HepG2 (cell line): ENCODE data around the gene SPNS3.

Experiments used
- ETV6 ChIP-seq: sonication (generic); formaldehyde crosslinking; conservative IDR thresholded peaks from 2 replicates; pipeline ENCODE4 v1.4.0; 2020; ENCODE audit warnings: missing genetic modification reagents
- MAFG ChIP-seq: sonication (generic); formaldehyde crosslinking; IDR thresholded peaks from 2 replicates; pipeline ENCODE4 v1.5.1; 2020; ENCODE audit warnings: mild to moderate bottlenecking, missing genetic modification reagents
- MLX ChIP-seq: IDR thresholded peaks from 2 replicates; pipeline ENCODE4 v1.6.1; 2016
- RAD21 ChIP-seq: fragments of 450-650 bp; formaldehyde crosslinking; IDR thresholded peaks from 2 replicates; pipeline ENCODE4 v1.5.0; 2020; ENCODE audit warnings: mild to moderate bottlenecking
- ZNF510 ChIP-seq: sonication (generic); formaldehyde crosslinking; IDR thresholded peaks from 2 replicates; pipeline ENCODE4 v1.4.0; 2020; ENCODE audit warnings: low read depth, mild to moderate bottlenecking, missing genetic modification reagents

- no peak for TF ChIP-seq ZNF510 (CRISPR knock-in tag)
- TF ChIP-seq MLX: no peak
- TF ChIP-seq MAFG (CRISPR knock-in tag): no peak
- TF ChIP-seq RAD21 (CRISPR knock-in tag): no peak
- no peak for TF ChIP-seq ETV6
Observed at GRCh38 chr17:4426499-4427208, 7.1 kb upstream of the SPNS3 start.
